HG02884 (cell line): ENCODE measurements around the gene TNFRSF25.

Source experiments
- ATAC-seq: cut with Tn5 transposase; IDR thresholded peaks from one replicate; pipeline ENCODE4 v1.9.1; 2021; ENCODE audit warnings: mild to moderate bottlenecking, moderate library complexity; ENCODE audit not compliant: unreplicated experiment

Gene TNFRSF25

GRCh38 chr1:6419804-6420453, 46.0 kb downstream of the TNFRSF25 start, which contains the start of gene HES2:
HES2 (minus strand) TSS chr1:6419919; CDS start chr1:6419820, 99 bp downstream.
- no peak for ATAC-seq

GRCh38 chr1:6419397-6419803, 46.6 kb downstream of the TNFRSF25 start:
- ATAC-seq, result no peak

- ATAC-seq, result no peak
These were observed 47.1 kb downstream of the TNFRSF25 start for GRCh38 chr1:6418668-6419396.

GRCh38 chr1:6417961-6418667, 47.9 kb downstream of the TNFRSF25 start:
- ATAC-seq, result no peak

- no peak for ATAC-seq
These were observed 49.1 kb downstream of the TNFRSF25 start for GRCh38 chr1:6416906-6417305.

- no peak for ATAC-seq
These were observed 49.7 kb downstream of the TNFRSF25 start for GRCh38 chr1:6416295-6416656.

- ATAC-seq, result no peak
These were observed 50.9 kb downstream of the TNFRSF25 start for GRCh38 chr1:6414881-6415626.

- ATAC-seq, result peak; percentile 66
These were observed 51.5 kb downstream of the TNFRSF25 start for GRCh38 chr1:6414443-6414844.

- ATAC-seq, result no peak
These were observed 53.1 kb downstream of the TNFRSF25 start for GRCh38 chr1:6412896-6413295.
